Spleen (tissue), 7 donors: ENCODE results near the gene PEX11B.

Experiments
- CTCF ChIP-seq, 11 experiments: fragments of 200-600 bp in 7 of 11; fragments of 450-650 bp in 4 of 11; sonication (generic) in 4 of 11; IDR thresholded peaks in 8 of 11; conservative IDR thresholded peaks in 3 of 11; 1 replicate in 7 of 11; 2 replicates in 4 of 11; pipeline versions ENCODE4 v1.4.0 to v1.8.0; 2016 to 2021; ENCODE audit warnings: antibody characterized with exemption in 11 of 11, inconsistent platforms in 4 of 11, mild to moderate bottlenecking in 1 of 11
- POLR2A ChIP-seq, 3 donors: fragments of 450-650 bp; IDR thresholded peaks; one replicate each; pipeline ENCODE4 v1.5.1; 2017; ENCODE audit warnings: antibody characterized with exemption in 3 of 3, mild to moderate bottlenecking in 1 of 3
- POLR2AphosphoS5 ChIP-seq, 3 donors: sonication (generic); formaldehyde crosslinking; IDR thresholded peaks; one replicate each; pipeline ENCODE4 v1.5.1; 2017; ENCODE audit warnings: antibody characterized with exemption in 3 of 3
- donor health status: DM: no; HTN: no; CAD: no; lungs with moderate emphysema.
- donor health status: DM: no; HTN: no; CAD: no.
- donor health status: DM: no; HTN: no; CAD: no.

GRCh38 chr1:145962157-145963102, 43.9 kb upstream of the PEX11B start:
- no peak for TF ChIP-seq POLR2AphosphoS5 (IDR thresholded peaks at IDR 0.05)
- no peak for TF ChIP-seq CTCF (IDR thresholded peaks at IDR 0.05 in 8 of 11, conservative IDR thresholded peaks at IDR 0.05 in 3 of 11)
- no peak for TF ChIP-seq POLR2A (IDR thresholded peaks at IDR 0.05)
